NCI-H2107 treated with DMSO at 0.1 percent for 48 hours (cell line): ENCODE results near the gene EXOC8.

ENCODE experiments used
- DNase-seq: peaks from one replicate; lab custom pipeline; 2025; ENCODE audit not compliant: unreplicated experiment; lab: John Stamatoyannopoulos, UW

The EXOC8 gene, protein sequence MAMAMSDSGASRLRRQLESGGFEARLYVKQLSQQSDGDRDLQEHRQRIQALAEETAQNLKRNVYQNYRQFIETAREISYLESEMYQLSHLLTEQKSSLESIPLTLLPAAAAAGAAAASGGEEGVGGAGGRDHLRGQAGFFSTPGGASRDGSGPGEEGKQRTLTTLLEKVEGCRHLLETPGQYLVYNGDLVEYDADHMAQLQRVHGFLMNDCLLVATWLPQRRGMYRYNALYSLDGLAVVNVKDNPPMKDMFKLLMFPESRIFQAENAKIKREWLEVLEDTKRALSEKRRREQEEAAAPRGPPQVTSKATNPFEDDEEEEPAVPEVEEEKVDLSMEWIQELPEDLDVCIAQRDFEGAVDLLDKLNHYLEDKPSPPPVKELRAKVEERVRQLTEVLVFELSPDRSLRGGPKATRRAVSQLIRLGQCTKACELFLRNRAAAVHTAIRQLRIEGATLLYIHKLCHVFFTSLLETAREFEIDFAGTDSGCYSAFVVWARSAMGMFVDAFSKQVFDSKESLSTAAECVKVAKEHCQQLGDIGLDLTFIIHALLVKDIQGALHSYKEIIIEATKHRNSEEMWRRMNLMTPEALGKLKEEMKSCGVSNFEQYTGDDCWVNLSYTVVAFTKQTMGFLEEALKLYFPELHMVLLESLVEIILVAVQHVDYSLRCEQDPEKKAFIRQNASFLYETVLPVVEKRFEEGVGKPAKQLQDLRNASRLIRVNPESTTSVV

DNA sequence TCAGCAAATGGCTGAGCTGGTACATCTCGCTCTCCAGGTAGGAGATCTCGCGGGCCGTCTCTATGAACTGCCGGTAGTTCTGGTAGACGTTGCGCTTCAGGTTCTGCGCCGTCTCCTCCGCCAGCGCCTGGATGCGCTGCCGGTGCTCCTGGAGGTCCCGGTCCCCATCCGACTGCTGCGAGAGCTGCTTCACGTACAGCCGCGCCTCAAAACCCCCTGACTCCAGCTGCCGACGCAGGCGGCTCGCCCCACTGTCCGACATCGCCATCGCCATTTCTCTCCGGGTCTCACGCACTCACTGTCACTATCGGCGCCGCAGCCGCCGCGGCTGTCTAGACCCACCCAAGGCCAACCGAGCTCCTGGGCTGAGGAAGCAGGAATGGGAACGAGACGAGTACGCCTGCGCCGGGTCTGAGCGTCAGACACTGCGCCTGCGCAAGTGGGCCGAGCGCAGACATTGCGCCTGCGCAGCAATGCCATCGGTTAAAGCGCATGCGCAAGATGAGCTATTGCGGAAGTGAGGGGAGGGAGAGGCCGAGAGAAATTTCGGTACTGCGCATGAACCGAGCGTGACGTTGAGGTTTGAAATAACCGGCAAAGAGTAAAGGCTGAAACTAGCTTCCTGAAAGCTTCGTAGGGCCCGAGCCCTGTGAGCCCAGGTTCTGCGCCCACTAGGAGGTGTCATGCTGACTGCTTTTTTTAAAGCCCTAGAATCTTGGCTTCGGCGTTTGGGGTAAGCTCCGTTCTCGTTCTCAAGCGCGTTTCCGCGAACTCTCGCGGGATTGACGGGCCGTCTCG, at the start of gene EXOC8:
Gene EXOC8 (minus strand): TSS at position 381 of the 798 bp plus-strand sequence. CDS start 107 bp downstream, at position 274.
- DNase-seq: peak; percentile 97

DNA sequence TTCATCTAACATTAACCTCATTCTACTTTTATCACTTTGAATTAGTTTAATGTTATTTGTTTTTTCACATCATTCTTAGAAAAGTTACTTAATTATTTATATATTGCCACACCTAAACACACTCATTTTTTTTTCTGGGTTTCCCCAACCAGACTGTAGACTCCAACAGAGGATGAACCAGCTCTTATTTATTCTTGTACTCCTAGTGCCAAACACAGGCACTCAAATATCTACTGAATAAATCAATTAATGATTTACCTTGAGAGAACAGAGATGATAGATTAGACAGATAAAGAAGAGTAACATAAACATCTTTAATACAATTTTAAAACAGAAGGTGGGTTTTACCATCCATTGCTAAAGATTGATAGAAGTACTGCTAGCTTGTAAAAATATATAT, 48.8 kb upstream of the EXOC8 start:
- no peak for DNase-seq

DNA sequence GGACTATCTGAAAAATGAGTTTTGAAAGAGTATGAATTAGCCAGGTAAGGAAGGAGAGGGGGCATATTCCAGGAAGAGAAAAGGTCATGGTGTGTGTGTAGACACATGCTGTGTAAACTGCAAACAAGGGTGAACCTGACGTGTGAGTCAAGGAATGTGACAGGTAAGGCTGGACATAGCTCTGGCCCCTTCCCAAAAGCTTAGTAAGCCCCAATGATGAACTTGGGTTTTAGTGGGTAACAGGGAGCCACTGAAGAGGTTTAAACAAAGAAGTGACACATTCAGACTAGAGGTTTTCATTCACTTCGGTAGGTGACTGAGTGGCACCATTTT, 47.7 kb upstream of the EXOC8 start:
- no peak for DNase-seq

- no peak for DNase-seq
These were observed 47.2 kb upstream of the EXOC8 start for GRCh38 chr1:231384696-231385415.

GRCh38 chr1:231383159-231383860, 45.7 kb upstream of the EXOC8 start:
- no peak for DNase-seq

- no peak for DNase-seq
These were observed 44.8 kb upstream of the EXOC8 start for GRCh38 chr1:231382426-231382825.

DNA sequence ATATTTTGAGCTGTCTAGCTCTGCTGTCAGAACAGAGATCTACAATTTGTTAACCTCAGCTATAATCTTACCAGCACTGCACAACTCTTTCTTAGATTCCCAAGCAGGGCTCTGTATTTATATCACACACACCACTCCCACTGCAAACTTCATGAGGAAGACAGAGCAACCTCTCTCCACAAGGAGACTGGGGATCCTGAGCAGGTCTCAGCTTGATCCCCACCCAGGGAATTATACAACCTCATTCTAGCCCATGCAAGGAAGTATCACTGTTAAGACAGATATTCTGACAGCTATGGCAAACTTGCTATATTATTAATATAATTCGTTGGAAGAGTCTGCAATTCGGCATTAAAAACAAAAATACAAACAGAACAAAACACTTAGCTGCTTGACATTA, 44.1 kb upstream of the EXOC8 start:
- no peak for DNase-seq

DNA sequence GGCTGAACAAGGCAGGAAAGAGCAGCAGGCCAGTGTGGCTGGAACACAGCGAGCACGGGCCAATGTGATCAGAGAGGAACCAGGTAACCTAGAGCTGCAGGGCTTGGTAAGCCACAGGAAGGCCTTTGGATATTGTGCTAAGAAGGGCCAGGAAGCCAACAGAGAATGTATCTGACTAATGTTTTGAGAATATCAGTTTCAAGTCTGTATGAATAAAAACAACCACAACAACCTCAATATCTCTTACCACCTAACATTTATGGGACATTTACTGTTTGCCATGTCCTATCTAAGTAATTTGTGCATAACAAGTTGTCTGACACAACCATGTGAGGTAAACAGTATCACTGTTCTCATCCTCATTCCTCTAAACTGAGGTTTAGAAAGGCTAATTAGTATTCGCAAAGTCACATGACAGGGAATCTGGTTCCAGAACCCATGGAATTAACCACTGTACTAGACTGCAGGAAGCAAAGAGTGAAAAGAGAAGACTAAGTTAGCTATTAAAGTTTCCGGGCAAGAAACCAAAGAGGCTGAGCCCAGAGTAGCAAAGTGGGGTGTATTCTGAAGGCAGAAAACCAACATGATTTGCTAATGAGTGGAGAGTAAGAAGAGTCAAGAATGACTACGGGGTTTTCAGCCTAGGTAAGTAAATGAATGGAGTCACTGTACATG, 39.4 kb upstream of the EXOC8 start:
- no peak for DNase-seq

DNA sequence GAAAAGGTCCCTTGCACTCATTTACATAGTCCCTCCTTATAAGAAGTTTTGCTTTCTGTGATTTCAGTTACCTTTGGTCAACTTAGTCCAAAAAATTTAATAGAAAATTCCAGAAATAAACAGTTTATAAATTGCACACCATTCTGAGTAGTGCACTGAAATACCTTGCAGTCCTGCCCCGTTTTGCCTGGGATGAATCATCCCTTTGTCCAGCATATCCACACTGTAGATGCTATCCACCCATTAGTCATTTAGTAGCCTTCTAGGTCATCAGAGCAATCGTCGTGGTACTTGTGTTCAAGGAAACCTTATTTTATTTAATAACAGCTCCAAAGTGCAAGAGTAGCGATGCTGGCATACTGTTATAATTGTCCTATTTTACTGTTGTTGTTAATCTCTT, 38.4 kb upstream of the EXOC8 start:
- no peak for DNase-seq

DNA sequence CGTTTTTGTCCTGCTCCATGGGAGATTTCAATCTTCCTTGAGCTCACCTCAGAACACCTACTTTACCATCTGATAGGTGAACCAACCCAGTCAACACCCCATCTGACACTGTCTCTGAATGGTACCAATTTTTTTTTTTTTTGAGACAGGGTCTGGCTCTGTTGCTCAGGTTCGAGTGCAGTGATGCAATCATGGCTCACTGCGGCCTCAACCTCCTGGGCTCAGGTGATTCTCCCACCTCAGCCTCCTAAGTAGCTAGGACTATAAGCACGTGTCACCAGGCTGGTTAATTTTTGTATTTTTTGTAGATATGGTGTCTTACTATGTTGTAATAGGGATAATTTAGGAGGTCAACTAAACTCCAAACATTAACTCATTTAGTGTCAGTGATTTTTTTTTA, 36.7 kb upstream of the EXOC8 start:
- DNase-seq: no peak

DNA sequence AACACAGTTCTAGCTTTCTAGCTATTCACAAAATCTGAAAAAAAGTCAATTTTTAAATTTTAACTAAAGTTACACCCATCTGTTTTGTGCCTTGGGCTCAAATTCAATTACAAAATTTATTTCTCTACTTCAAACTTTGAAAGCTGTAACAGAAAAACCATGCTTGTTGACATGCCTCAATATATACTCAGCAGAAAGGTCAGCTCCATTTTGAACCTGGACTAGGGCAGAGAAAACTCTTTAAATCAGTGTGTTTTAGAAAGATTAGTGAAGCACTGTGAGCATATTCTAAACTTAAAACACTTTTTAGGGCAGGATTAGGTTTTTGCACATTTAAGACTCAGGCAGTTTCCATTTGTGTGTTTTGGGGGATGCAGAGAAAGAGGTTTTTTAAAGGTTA, 34.8 kb upstream of the EXOC8 start:
- DNase-seq: no peak

DNA sequence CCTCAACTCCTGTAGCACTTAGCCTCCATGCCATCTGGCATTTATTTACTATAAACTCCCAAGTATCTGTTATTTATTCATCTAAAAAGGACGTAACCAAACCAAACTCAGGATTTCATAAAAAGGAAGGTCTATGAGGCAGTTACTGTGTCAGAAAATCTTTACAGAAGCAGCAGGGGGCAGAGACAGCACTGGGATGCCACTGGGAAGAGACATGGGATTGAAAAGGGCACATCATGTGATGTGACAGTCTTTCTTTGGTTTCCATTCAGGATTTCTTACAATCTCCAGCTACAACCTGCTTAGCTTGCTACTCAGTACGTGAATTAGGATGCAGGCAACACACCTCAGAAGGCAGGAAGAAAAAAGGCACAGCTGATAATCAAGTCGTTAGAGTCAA, 31.6 kb upstream of the EXOC8 start:
- no peak for DNase-seq

- DNase-seq: no peak
These were observed 26.5 kb upstream of the EXOC8 start for GRCh38 chr1:231364192-231364591.

DNA sequence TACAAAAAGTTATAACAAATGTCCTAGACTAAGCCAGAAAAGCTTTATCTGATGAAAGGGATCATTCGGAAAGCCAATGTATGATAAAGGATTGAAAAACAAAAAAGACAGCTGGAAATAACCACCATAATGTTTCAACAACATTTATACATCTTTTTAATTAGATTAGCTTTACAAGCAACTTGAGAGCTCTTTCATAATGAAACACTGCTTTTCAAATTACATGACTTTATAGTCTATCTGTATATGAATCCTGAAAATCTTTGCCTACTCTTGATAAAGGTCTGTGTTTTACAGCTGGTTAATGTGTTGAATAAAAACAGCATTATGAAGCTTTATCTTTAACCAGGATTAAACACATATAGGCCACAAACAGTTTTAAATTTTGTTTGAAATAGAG, 26.0 kb upstream of the EXOC8 start:
- DNase-seq: no peak

DNA sequence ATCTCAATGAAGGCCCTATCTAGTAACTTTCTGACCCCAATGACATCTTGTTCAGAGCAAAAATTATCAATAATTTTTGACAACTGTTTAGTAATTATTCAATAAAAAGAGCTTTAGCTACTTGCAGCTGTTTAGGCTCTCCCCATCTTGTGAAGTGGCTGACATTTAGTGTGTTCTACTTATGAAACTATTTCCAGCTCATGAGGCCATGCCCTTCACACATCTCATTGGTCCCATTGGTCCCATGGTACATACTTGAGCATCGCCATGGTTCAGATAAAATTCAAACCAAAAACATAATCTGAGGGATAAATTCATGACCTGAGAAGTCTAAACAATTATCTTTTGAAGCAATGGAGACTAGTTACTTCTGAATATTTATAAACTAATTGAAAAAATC, 24.7 kb upstream of the EXOC8 start:
- no peak for DNase-seq

GRCh38 chr1:231359113-231359512, 21.5 kb upstream of the EXOC8 start:
- no peak for DNase-seq

DNA sequence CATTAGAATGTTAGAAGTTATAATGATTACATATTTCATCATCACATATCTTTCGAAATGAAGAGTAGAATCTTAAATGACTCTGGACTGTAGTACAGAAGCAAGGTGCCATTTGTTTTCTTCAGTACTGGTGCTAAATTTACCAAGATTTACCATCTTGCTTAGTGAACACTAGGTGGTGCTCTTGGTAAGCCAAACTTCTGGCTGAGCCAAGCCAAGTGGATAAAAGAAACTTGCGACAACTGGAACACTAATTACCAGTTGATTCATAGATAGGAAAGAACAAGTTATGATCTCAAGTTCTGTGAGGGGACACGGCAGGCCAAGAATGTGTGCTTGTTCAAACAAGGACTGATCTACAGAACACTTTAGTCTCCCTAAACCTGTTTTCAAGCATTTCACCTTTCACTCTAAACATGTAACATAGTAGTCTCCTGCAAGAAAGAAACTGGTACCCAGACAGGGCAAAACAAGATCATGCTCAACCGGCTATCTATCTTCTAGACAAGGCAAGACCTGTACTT, 20.2 kb upstream of the EXOC8 start:
- DNase-seq: peak; percentile 79

DNA sequence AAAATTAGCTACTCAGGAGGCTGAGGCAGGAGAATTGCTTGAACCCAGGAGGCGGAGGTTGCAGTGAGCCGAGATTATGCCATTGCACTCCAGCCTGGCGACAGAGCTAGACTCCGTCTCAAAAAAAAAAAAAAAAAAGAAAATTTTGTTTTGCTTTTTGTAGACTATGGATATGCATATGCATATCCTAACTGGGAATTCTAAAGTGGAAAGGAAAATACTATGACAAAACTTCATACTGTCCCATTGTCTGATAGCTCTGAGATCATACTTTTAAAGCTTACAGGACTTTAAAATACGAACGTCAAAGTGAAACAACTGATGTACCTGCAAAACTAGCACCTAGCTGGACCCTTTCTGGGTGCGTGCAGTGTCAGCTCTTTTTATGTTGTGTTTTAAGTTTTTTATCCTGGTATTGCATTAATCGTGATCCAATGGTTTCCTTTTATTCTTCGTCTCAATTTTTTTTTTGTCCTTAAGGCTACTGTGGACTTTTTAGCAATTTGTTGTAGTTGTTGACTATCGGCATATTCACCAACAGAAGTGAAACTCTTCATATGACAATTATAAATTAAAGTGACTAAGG, 19.6 kb upstream of the EXOC8 start:
- DNase-seq: no peak

GRCh38 chr1:231355171-231355570, 17.5 kb upstream of the EXOC8 start:
- DNase-seq: no peak
